ENCODE results near the gene MYH6. TPM values are rescaled to one million over a fixed set of nuclear protein-coding genes. Genes with fewer than 3 reads are reported as not detected.

Gene MYH6
- total and polyA plus RNA-seq, 2 of the 13 experiments (the other 11 are each of a cell fraction or from before 2014, with no cell fraction given) = 0.01 TPM; not detected in 1

DNA sequence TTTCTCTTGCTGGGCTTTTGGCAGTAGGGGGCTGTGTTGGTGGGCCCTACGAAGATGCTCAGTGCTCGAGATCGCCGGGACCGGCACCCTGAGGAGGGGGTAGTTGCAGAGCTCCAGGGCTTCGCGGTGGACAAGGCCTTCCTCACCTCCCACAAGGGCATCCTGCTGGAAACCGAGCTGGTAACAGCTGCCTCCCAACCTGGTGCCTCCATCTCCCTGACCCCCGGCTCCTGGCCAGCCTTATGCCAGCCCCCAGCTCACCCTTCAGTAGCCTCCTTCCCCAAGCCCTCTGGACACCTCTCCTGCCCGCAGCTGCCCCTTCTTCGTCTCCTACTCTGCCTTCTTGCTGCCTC, 30.9 kb downstream of the MYH6 start:
- intact Hi-C loops (cut with micrococcal nuclease; ENCODE audit: unreplicated experiment) (no loop called here), in situ Hi-C loops (cut with HindIII; ENCODE audit: extremely low pct_ligation_motif_present, low pct_unique_long_range_greater_than_20kb) (loop anchor here (5.0 kb wide), 2 partner anchors 50 to 115 kb away; no protein-coding TSS in a partner anchor)
- no peaks in the 10 kb centered on the region for H3K4me1 ChIP-seq (ENCODE audit: insufficient read depth, low read length)
- no peaks in the 10 kb centered on the region for H3K79me2 ChIP-seq (ENCODE audit: insufficient read depth, low read length)
- no peaks in the 10 kb centered on the region for H3K9me3 ChIP-seq (ENCODE audit: low read length)
- H3K36me3 ChIP-seq (replicated peaks in 1 of 2; ENCODE audit: control insufficient read depth in 1 of 2, insufficient read depth in 2 of 2, low read length in 2 of 2) = no peaks in the 10 kb centered on the region
- H3K4me2 ChIP-seq (ENCODE audit: low read depth, low read length) = no peak overlapping the region
- H2AFZ ChIP-seq (ENCODE audit: low read length) = no peak overlapping the region
- ChIA-PET POLR2A (interaction anchor here (1.2 kb wide), 1 partner anchor 55 kb away, joined by 4 read pairs; no protein-coding TSS in a partner anchor), CTCF (ENCODE audit: low intra/inter-chr PET ratio, low total read pairs) (interaction anchor here (5.1 to 5.9 kb wide), 2 partner anchors 50 to 111 kb away, joined by 96 to 111 read pairs; no protein-coding TSS in a partner anchor)
- WGBS (ENCODE audit: low lambda C conversion rate) = 1% methylated on average over 11 of the region's 11 CpGs
- H3K27ac ChIP-seq (ENCODE audit: extremely low read length, insufficient read depth, low read length) = no peak overlapping the region
- DNase-seq (ENCODE audit: low spot score) (no peak), ATAC-seq (no peak), FAIRE-seq (no peak)
- H3K9ac ChIP-seq (ENCODE audit: insufficient read depth, low read depth, low read length) = no peak overlapping the region
- H4K20me1 ChIP-seq (ENCODE audit: insufficient read depth, low read length) = no peaks in the 10 kb centered on the region
- H3K4me3 ChIP-seq (replicated peaks in 1 of 3; ENCODE audit: insufficient read depth in 1 of 3, low read depth in 2 of 3, low read length in 3 of 3) = no peak overlapping the region
- H3K27me3 ChIP-seq (ENCODE audit: control insufficient read depth in 1 of 2, insufficient read depth in 2 of 2, low read length in 2 of 2) = peaks cover 26 to 87% of the 10 kb centered on the region in 2 experiments
- BruUV-seq (replicated peaks) = no TSS peak
- TF ChIP-seq NFE2L2 (IDR thresholded peaks at IDR 0.05; ENCODE audit: low read length) = 0 out of 2 replicates have a peak, but pooled peaks have one; percentile 21
- no peak for TF ChIP-seq TP53 (CRISPR knock-in tag; conservative IDR thresholded peaks at IDR 0.05)
- TF ChIP-seq NFE2L1 (CRISPR knock-in tag; IDR thresholded peaks at IDR 0.05; ENCODE audit: borderline replicate concordance) = 0 out of 2 replicates have a peak, but pooled peaks have one; percentile 49
- no peak for TF ChIP-seq ZMYM3 (CRISPR knock-in tag; IDR thresholded peaks at IDR 0.05)
- TF ChIP-seq, protein P1, sequence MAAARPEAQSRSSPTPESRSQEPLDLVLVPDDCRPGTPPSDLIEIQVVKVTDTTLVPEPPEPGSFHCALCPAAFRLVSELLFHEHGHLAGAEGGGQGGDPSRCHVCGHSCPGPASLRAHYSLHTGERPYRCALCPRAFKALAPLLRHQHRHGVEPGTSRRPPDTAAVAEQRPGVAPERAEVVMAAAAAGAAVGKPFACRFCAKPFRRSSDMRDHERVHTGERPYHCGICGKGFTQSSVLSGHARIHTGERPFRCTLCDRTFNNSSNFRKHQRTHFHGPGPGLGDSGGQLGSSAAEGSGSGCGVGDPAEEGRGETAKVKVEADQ (CRISPR knock-in tag; IDR thresholded peaks at IDR 0.05; ENCODE audit: borderline replicate concordance) = no peak
- no peak for TF ChIP-seq TOE1 (CRISPR knock-in tag; IDR thresholded peaks at IDR 0.05)
- TF ChIP-seq, protein P2, sequence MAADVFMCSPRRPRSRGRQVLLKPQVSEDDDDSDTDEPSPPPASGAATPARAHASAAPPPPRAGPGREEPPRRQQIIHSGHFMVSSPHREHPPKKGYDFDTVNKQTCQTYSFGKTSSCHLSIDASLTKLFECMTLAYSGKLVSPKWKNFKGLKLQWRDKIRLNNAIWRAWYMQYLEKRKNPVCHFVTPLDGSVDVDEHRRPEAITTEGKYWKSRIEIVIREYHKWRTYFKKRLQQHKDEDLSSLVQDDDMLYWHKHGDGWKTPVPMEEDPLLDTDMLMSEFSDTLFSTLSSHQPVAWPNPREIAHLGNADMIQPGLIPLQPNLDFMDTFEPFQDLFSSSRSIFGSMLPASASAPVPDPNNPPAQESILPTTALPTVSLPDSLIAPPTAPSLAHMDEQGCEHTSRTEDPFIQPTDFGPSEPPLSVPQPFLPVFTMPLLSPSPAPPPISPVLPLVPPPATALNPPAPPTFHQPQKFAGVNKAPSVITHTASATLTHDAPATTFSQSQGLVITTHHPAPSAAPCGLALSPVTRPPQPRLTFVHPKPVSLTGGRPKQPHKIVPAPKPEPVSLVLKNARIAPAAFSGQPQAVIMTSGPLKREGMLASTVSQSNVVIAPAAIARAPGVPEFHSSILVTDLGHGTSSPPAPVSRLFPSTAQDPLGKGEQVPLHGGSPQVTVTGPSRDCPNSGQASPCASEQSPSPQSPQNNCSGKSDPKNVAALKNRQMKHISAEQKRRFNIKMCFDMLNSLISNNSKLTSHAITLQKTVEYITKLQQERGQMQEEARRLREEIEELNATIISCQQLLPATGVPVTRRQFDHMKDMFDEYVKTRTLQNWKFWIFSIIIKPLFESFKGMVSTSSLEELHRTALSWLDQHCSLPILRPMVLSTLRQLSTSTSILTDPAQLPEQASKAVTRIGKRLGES (CRISPR knock-in tag; IDR thresholded peaks at IDR 0.05; ENCODE audit: borderline replicate concordance) = no peak
- no peak for TF ChIP-seq FOXM1 (CRISPR knock-in tag; IDR thresholded peaks at IDR 0.05)
- TF ChIP-seq KDM4B (CRISPR knock-in tag; IDR thresholded peaks at IDR 0.05) = no peak
- TF ChIP-seq FOXA1 (IDR thresholded peaks at IDR 0.05) = no peak
- no peak for TF ChIP-seq FOXA1 (CRISPR knock-in tag; IDR thresholded peaks at IDR 0.05)
- TF ChIP-seq, protein P3, sequence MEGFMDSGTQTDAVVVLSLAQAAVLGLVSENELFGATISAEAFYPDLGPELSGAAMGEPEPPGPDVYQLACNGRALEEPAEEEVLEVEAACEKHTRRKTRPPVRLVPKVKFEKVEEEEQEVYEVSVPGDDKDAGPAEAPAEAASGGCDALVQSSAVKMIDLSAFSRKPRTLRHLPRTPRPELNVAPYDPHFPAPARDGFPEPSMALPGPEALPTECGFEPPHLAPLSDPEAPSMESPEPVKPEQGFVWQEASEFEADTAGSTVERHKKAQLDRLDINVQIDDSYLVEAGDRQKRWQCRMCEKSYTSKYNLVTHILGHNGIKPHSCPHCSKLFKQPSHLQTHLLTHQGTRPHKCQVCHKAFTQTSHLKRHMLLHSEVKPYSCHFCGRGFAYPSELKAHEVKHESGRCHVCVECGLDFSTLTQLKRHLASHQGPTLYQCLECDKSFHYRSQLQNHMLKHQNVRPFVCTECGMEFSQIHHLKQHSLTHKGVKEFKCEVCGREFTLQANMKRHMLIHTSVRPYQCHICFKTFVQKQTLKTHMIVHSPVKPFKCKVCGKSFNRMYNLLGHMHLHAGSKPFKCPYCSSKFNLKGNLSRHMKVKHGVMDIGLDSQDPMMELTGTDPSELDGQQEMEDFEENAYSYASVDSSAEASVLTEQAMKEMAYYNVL (CRISPR knock-in tag; IDR thresholded peaks at IDR 0.05; ENCODE audit: borderline replicate concordance) = no peak
- TF ChIP-seq, protein P4, sequence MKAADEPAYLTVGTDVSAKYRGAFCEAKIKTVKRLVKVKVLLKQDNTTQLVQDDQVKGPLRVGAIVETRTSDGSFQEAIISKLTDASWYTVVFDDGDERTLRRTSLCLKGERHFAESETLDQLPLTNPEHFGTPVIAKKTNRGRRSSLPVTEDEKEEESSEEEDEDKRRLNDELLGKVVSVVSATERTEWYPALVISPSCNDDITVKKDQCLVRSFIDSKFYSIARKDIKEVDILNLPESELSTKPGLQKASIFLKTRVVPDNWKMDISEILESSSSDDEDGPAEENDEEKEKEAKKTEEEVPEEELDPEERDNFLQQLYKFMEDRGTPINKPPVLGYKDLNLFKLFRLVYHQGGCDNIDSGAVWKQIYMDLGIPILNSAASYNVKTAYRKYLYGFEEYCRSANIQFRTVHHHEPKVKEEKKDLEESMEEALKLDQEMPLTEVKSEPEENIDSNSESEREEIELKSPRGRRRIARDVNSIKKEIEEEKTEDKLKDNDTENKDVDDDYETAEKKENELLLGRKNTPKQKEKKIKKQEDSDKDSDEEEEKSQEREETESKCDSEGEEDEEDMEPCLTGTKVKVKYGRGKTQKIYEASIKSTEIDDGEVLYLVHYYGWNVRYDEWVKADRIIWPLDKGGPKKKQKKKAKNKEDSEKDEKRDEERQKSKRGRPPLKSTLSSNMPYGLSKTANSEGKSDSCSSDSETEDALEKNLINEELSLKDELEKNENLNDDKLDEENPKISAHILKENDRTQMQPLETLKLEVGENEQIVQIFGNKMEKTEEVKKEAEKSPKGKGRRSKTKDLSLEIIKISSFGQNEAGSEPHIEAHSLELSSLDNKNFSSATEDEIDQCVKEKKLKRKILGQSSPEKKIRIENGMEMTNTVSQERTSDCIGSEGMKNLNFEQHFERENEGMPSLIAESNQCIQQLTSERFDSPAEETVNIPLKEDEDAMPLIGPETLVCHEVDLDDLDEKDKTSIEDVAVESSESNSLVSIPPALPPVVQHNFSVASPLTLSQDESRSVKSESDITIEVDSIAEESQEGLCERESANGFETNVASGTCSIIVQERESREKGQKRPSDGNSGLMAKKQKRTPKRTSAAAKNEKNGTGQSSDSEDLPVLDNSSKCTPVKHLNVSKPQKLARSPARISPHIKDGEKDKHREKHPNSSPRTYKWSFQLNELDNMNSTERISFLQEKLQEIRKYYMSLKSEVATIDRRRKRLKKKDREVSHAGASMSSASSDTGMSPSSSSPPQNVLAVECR (CRISPR knock-in tag; IDR thresholded peaks at IDR 0.05; ENCODE audit: borderline replicate concordance) = 0 out of 2 replicates have a peak, but pooled peaks have one; percentile 10
- TF ChIP-seq GTF2F1 (IDR thresholded peaks at IDR 0.05; ENCODE audit: low read length) = no peak
- no peak for TF ChIP-seq IRF2 (CRISPR knock-in tag; IDR thresholded peaks at IDR 0.05)
